Esophagus squamous epithelium (tissue), 5 donors: Measurements from ENCODE around the gene ATM. TPM values are rescaled to one million over a fixed set of nuclear protein-coding genes. Genes with fewer than 3 reads are reported as not detected.

Experiments used
- DNase-seq: peaks from one replicate; lab custom pipeline; 2025; lab: John Stamatoyannopoulos, UW
- H3K27ac ChIP-seq, 4 donors: fragments of 200-600 bp; sonication (generic); one replicate each; pipeline ENCODE4 v1.5.1; 2016 to 2019; ENCODE audit warnings: mild to moderate bottlenecking in 1 of 4
- H3K27me3 ChIP-seq, 4 donors: fragments of 200-600 bp; sonication (generic); 1 replicate in 3 of 4; 2 replicates in 1 of 4; pipeline versions ENCODE4 v1.5.1 to v1.6.0; 2017 to 2021; ENCODE audit warnings: antibody characterized with exemption in 1 of 4
- H3K36me3 ChIP-seq, 3 donors: fragments of 200-600 bp; sonication (generic); one replicate each; pipeline ENCODE4 v1.5.1; 2016 to 2019
- H3K4me1 ChIP-seq, 3 donors: fragments of 200-600 bp; sonication (generic); one replicate each; pipeline ENCODE4 v1.5.1; 2017 to 2019
- H3K4me3 ChIP-seq, 4 donors: fragments of 200-600 bp; sonication (generic); 1 replicate in 3 of 4; 2 replicates in 1 of 4; pipeline ENCODE4 v1.5.1; 2016 to 2019; ENCODE audit warnings: mild to moderate bottlenecking in 2 of 4, moderate library complexity in 1 of 4
- H3K9me3 ChIP-seq, 3 donors: fragments of 200-600 bp; sonication (generic); one replicate each; pipeline ENCODE4 v1.5.1; 2016 to 2019
- CTCF ChIP-seq, 6 experiments: fragments of 450-650 bp in 4 of 6; fragments of 200-600 bp in 2 of 6; sonication (generic) in 2 of 6; IDR thresholded peaks; one replicate each; pipeline ENCODE4 v1.5.1; 2016 to 2019; ENCODE audit warnings: antibody characterized with exemption in 6 of 6, mild to moderate bottlenecking in 4 of 6, moderate library complexity in 4 of 6
- POLR2A ChIP-seq, 4 donors: fragments of 450-650 bp; IDR thresholded peaks; one replicate each; pipeline ENCODE4 v1.6.1; 2017; ENCODE audit warnings: antibody characterized with exemption in 4 of 4, mild to moderate bottlenecking in 4 of 4, moderate library complexity in 3 of 4
- WGBS, 2 donors: methylation state at CpG; one replicate each; pipeline ENCODE4 v1.1.5; 2018; 5-methylcytosine and 5-hydroxymethylcytosine counted together
- intact Hi-C: fragments of 100-400 bp; cut with DNase I; formaldehyde crosslinking; loops from one replicate; pipeline ENCODE4 v1.15.0; 2022
- total RNA-seq, 4 donors: library from RNA; depleted of rRNA; stranded (reverse); fragments of >200 nt; gene quantifications; one replicate each; pipeline ENCODE4 v1.1.0, GENCODE V29; 2016
- donor health status: DM: yes; HTN: yes; CAD: no.

ATM gene
- total RNA-seq, 4 donors from 2014 or later, result 13.9 to 52.6 (median 21.7) TPM

GRCh38 chr11:108224366-108224765 lies 1.5 kb downstream of the ATM start:
- TF ChIP-seq CTCF (IDR thresholded peaks at IDR 0.05) (no peak), POLR2A (IDR thresholded peaks at IDR 0.05) (no peak)
- WGBS, 2 donors, result 54 to 63% methylated on average over 4 of the region's 4 CpGs
- H3K4me3 ChIP-seq, result peak overlapping the region in 3 of 4 donors; percentile 61 to 94 (median 77)
- intact Hi-C loops, result loop anchor here (10.0 kb wide), 1 partner anchor 420 kb away; no protein-coding TSS in a partner anchor
- no peaks in the 10 kb centered on the region for H3K9me3 ChIP-seq
- H3K36me3 ChIP-seq, result peaks cover 0 to 24% (median 0%) of the 10 kb centered on the region in 3 donors
- DNase-seq, result no peak
- peak overlapping the region; percentile 95 to 98 (median 97) for H3K27ac ChIP-seq
- H3K27me3 ChIP-seq, result no peaks in the 10 kb centered on the region
- H3K4me1 ChIP-seq, result peaks cover 6 to 66% (median 18%) of the 10 kb centered on the region in 3 donors

GRCh38 chr11:108224911-108225786 lies 2.3 kb downstream of the ATM start:
- intact Hi-C loops, result loop anchor here (10.0 kb wide), 1 partner anchor 420 kb away; no protein-coding TSS in a partner anchor
- Histone ChIP-seq H3K36me3 (peaks cover 0 to 31% (median under 1%) of the 10 kb centered on the region in 3 donors), H3K4me3 (peak overlapping the region in 3 of 4 donors; percentile 1 to 94 (median 61)), H3K27ac (peak overlapping the region in 3 of 4 donors; percentile 50 to 98 (median 96)), H3K9me3 (no peaks in the 10 kb centered on the region), H3K27me3 (no peaks in the 10 kb centered on the region), H3K4me1 (peaks cover 6 to 59% (median 16%) of the 10 kb centered on the region in 3 donors)
- DNase-seq, result no peak
- TF ChIP-seq CTCF (IDR thresholded peaks at IDR 0.05) (no peak), POLR2A (IDR thresholded peaks at IDR 0.05) (no peak)
- 76 to 82% methylated on average over 13 to 14 of the region's 14 CpGs for WGBS, 2 donors

- Histone ChIP-seq H3K27me3 (no peaks in the 10 kb centered on the region), H3K4me3 (no peak overlapping the region), H3K4me1 (peaks cover under 1 to 50% (median 7%) of the 10 kb centered on the region in 3 donors), H3K27ac (peak overlapping the region in 1 of 4 donors; percentile 98), H3K36me3 (peaks cover 0 to 40% (median 6%) of the 10 kb centered on the region in 3 donors), H3K9me3 (no peaks in the 10 kb centered on the region)
- 80 to 83% methylated on average over 2 of the region's 2 CpGs for WGBS, 2 donors
- intact Hi-C loops, result loop anchor here (10.0 kb wide), 1 partner anchor 419 kb away; no protein-coding TSS in a partner anchor
- no peak for DNase-seq
- TF ChIP-seq POLR2A (IDR thresholded peaks at IDR 0.05), result no peak
- no peak for TF ChIP-seq CTCF (IDR thresholded peaks at IDR 0.05)
Observed at GRCh38 chr11:108226036-108226435, 3.2 kb downstream of the ATM start.

- Histone ChIP-seq H3K4me3 (no peak overlapping the region), H3K27ac (no peak overlapping the region), H3K27me3 (no peaks in the 10 kb centered on the region), H3K9me3 (no peaks in the 10 kb centered on the region), H3K4me1 (peaks cover 0 to 42% (median 7%) of the 10 kb centered on the region in 3 donors), H3K36me3 (peaks cover 0 to 62% (median 6%) of the 10 kb centered on the region in 3 donors)
- TF ChIP-seq CTCF (IDR thresholded peaks at IDR 0.05) (no peak), POLR2A (IDR thresholded peaks at IDR 0.05) (no peak)
- intact Hi-C loops, result loop anchor here (10.0 kb wide), 1 partner anchor 417 kb away; no protein-coding TSS in a partner anchor
- no peak for DNase-seq
- 61 to 78% methylated on average over 2 of the region's 2 CpGs for WGBS, 2 donors
Observed at GRCh38 chr11:108228251-108228650, 5.4 kb downstream of the ATM start.
